K562 (cell line): ENCODE results near the gene GDF9. TPM values are rescaled to one million over a fixed set of nuclear protein-coding genes. Genes with fewer than 3 reads are reported as not detected.

Source experiments
- ATF2 ChIP-seq: sonication (generic); formaldehyde crosslinking; IDR thresholded peaks from 2 replicates; pipeline ENCODE4 v1.8.1; 2022; ENCODE audit warnings: missing genetic modification reagents
- CHAMP1 ChIP-seq: fragments of 450-650 bp; IDR thresholded peaks from 2 replicates; pipeline ENCODE4 v1.6.1; 2016; ENCODE audit warnings: mild to moderate bottlenecking
- DACH1 ChIP-seq: fragments of 450-650 bp; IDR thresholded peaks from 2 replicates; pipeline ENCODE4 v1.6.1; 2018; ENCODE audit not compliant: partially characterized antibody
- GTF2B ChIP-seq: IDR thresholded peaks from 2 replicates; pipeline ENCODE4 v1.6.1; 2011; ENCODE audit not compliant: insufficient read length; ENCODE audit errors: extremely low read depth
- HDAC2 ChIP-seq: fragments of 450-650 bp; IDR thresholded peaks from 2 replicates; pipeline ENCODE4 v1.6.1; 2016; ENCODE audit warnings: mild to moderate bottlenecking
- HDAC8 ChIP-seq: fragments of 450-650 bp; IDR thresholded peaks from 2 replicates; pipeline ENCODE4 v1.6.1; 2016; ENCODE audit warnings: mild to moderate bottlenecking, missing genetic modification characterization, moderate library complexity, missing compliant biosample characterization
- KDM5B ChIP-seq: fragments of 200-600 bp; sonication (generic); IDR thresholded peaks from 2 replicates; pipeline ENCODE4 v1.6.1; 2012; ENCODE audit warnings: low read depth, mild to moderate bottlenecking, moderate library complexity, low read length, control low read depth, inconsistent platforms; ENCODE audit not compliant: insufficient replicate concordance
- NCOA1 ChIP-seq: fragments of 450-650 bp; IDR thresholded peaks from 2 replicates; pipeline ENCODE4 v1.6.1; 2016; ENCODE audit warnings: low read depth
- NFYB ChIP-seq: IDR thresholded peaks from 2 replicates; pipeline ENCODE4 v1.6.1; 2011; ENCODE audit warnings: mild to moderate bottlenecking, moderate library complexity; ENCODE audit not compliant: insufficient read length; ENCODE audit errors: extremely low read depth
- PATZ1 ChIP-seq: fragments of 250-450 bp; sonication (Bioruptor Pico); IDR thresholded peaks from 2 replicates; pipeline ENCODE4 v1.5.0; 2020; ENCODE audit warnings: mild to moderate bottlenecking, borderline replicate concordance
- PHB2 ChIP-seq: fragments of 450-650 bp; IDR thresholded peaks from 2 replicates; pipeline ENCODE4 v1.6.1; 2017; ENCODE audit warnings: low read depth
- SP1 ChIP-seq: sonication (generic); formaldehyde crosslinking; IDR thresholded peaks from 2 replicates; pipeline ENCODE4 v1.8.1; 2022; ENCODE audit warnings: mild to moderate bottlenecking, missing genetic modification reagents
- TCF7 ChIP-seq: sonication (generic); IDR thresholded peaks from 2 replicates; pipeline ENCODE4 v1.6.1; 2016; ENCODE audit warnings: antibody characterized with exemption, borderline replicate concordance
- ZBTB11 ChIP-seq, 3 experiments: fragments of 200-800 bp in 1 of 3; fragments of 250-450 bp in 1 of 3; fragments of 450-650 bp in 1 of 3; sonication (Bioruptor Pico) in 1 of 3; sonication (Bioruptor generic) in 1 of 3; formaldehyde crosslinking in 1 of 3; IDR thresholded peaks; 2 replicates each; pipeline versions ENCODE4 v1.6.1 to v1.8.0; 2016 to 2022; ENCODE audit warnings: mild to moderate bottlenecking in 2 of 3, missing genetic modification characterization in 2 of 3, missing compliant biosample characterization in 1 of 3, moderate library complexity in 1 of 3
- ZBTB17 ChIP-seq: fragments of 450-650 bp; formaldehyde crosslinking; IDR thresholded peaks from 2 replicates; pipeline ENCODE4 v1.4.0; 2020; ENCODE audit warnings: mild to moderate bottlenecking
- ZNF354B ChIP-seq: fragments of 250-450 bp; sonication (Bioruptor Pico); IDR thresholded peaks from 2 replicates; pipeline ENCODE4 v1.4.0; 2020
- ZNF431 ChIP-seq: sonication (generic); formaldehyde crosslinking; IDR thresholded peaks from 2 replicates; pipeline ENCODE4 v1.8.0; 2022; ENCODE audit warnings: mild to moderate bottlenecking, missing genetic modification reagents
- polyA plus RNA-seq, 8 experiments: library from polyadenylated mRNA; depleted of rRNA in 4 of 8; stranded (reverse) in 5 of 8; unstranded in 3 of 8; fragments of >200 nt; fragmentation: Nextera tagmentation in 2 of 8; fragmentation: Illumina TruSeq in 1 of 8; extraction: Ambion mirVana in 2 of 8; extraction: Trizol in 1 of 8; gene quantifications; 2 replicates each; pipeline versions ENCODE4 v1.2.1 to v1.2.3, GENCODE V29; 2011 to 2014; ENCODE audit warnings: inconsistent platforms in 1 of 8, missing spikeins in 1 of 8
- total RNA-seq, 7 experiments: library from RNA; depleted of rRNA in 6 of 7; stranded (reverse); fragments of >200 nt in 6 of 7; fragmentation: Illumina TruSeq in 2 of 7; extraction: Trizol in 2 of 7; gene quantifications; 2 replicates each; pipeline versions ENCODE4 v1.2.1 to v1.2.3, GENCODE V29; 2011 to 2021; ENCODE audit warnings: low replicate concordance in 1 of 7

The GDF9 gene
- total and polyA plus RNA-seq, 9 of the 15 experiments (the other 6 are each of a cell fraction or from before 2014, with no cell fraction given), result 0.10 to 0.70 (median 0.20) TPM; not detected in 1

GRCh38 chr5:132866342-132867045 lies at the start of gene GDF9, which contains the start of gene UQCRQ (continued):
- TF ChIP-seq ATF2 (no peak; the same call in 1 of the 2 replicates), PATZ1 (CRISPR knock-in tag) (no peak), DACH1 (no peak), NFYB (no peak), ZNF431 (CRISPR knock-in tag) (peak; percentile 63), CHAMP1 (no peak), KDM5B (peak; percentile 99), GTF2B (no peak), ZNF354B (CRISPR knock-in tag) (no peak), ZBTB11 (CRISPR knock-in tag; IDR thresholded peaks at IDR 0.05) (peak in 2 of 3 experiments; percentile 29 to 71; a peak in 3 of 6 replicates), TCF7 (0 out of 2 replicates have a peak, but pooled peaks have one; percentile 4), HDAC8 (tag) (no peak), ZBTB17 (CRISPR knock-in tag) (no peak), SP1 (CRISPR knock-in tag) (peak; percentile 92), PHB2 (no peak), HDAC2 (peak; percentile 36; the same call in 1 of the 2 replicates), NCOA1 (peak; percentile 79)
